Activated CD4-positive, alpha-beta T cell treated with anti-CD3 and anti-CD28 coated beads, Interleukin-2, Interleukin-4, amounts not matched to agents 100 ng/mL and 50 ng/mL, durations not matched to agents 16 hours and 8 hours (primary cell): ENCODE data around the gene PARP1.
A peak's percentile ranks its signal among the peaks of the same experiment; 100 is the strongest.
"Not testable (repeated sequence)": the region's sequence is repeated elsewhere in the genome, so short reads cannot be mapped to it uniquely, and the experiment has no call there.

Experiments used
- DNase-seq: peaks from one replicate; pipeline ENCODE4 v3.0.0-alpha.2; 2020; ENCODE audit warnings: low spot score

PARP1 gene

GRCh38 chr1:226428791-226429461 is 21.0 kb upstream of the PARP1 start:
- no peak for DNase-seq

- DNase-seq, result no peak
These were observed 20.5 kb upstream of the PARP1 start for GRCh38 chr1:226428348-226428747.

- DNase-seq, result no peak
These were observed 19.2 kb upstream of the PARP1 start for GRCh38 chr1:226427131-226427530.

- not testable (repeated sequence) for DNase-seq
These were observed 18.5 kb upstream of the PARP1 start for GRCh38 chr1:226426395-226426794.

- DNase-seq, result peak; percentile 30
These were observed 17.6 kb upstream of the PARP1 start for GRCh38 chr1:226425431-226426031.

- DNase-seq, result no peak
These were observed 17.1 kb upstream of the PARP1 start for GRCh38 chr1:226425004-226425378.

- no peak for DNase-seq
These were observed 16.5 kb upstream of the PARP1 start for GRCh38 chr1:226424221-226425003.

- no peak for DNase-seq
These were observed 14.6 kb upstream of the PARP1 start for GRCh38 chr1:226422478-226422877.

GRCh38 chr1:226420897-226421296 is 13.0 kb upstream of the PARP1 start:
- DNase-seq, result no peak

- DNase-seq, result no peak
These were observed 12.4 kb upstream of the PARP1 start for GRCh38 chr1:226420328-226420727.

- no peak for DNase-seq
These were observed 11.6 kb upstream of the PARP1 start for GRCh38 chr1:226419284-226420029.

- DNase-seq, result no peak
These were observed 10.1 kb upstream of the PARP1 start for GRCh38 chr1:226417830-226418546.

GRCh38 chr1:226417350-226417749 is 9.5 kb upstream of the PARP1 start:
- no peak for DNase-seq

- no peak for DNase-seq
These were observed 6.3 kb upstream of the PARP1 start for GRCh38 chr1:226414098-226414698.

- DNase-seq, result no peak
These were observed 3.7 kb upstream of the PARP1 start for GRCh38 chr1:226411619-226412018.

GRCh38 chr1:226410958-226411357 is 3.1 kb upstream of the PARP1 start:
- DNase-seq, result no peak

- no peak for DNase-seq
These were observed 1.5 kb upstream of the PARP1 start for GRCh38 chr1:226409392-226409791.

GRCh38 chr1:226408285-226409184 is 642 bp upstream of the PARP1 start:
- DNase-seq, result no peak

- no peak for DNase-seq
These were observed 745 bp downstream of the PARP1 start for GRCh38 chr1:226407199-226407496.

- peak; percentile 37 for DNase-seq
These were observed 1.5 kb downstream of the PARP1 start for GRCh38 chr1:226406401-226406881.
